GM12878 (cell line): ENCODE data around the gene GPR62. TPM values are rescaled to one million over a fixed set of nuclear protein-coding genes. Genes with fewer than 3 reads are reported as not detected.

Experiments
- ATAC-seq: fragments of 200-7000 bp; cut with Tn5 transposase; 3 replicates; pipeline ENCODE4 v1.9.1; 2020; ENCODE audit warnings: mild to moderate bottlenecking, moderate library complexity
- BruUV-seq: library from RNA; stranded (reverse); fragments of 400-500 nt; replicated peaks from 2 replicates; lab custom pipeline; 2021; lab: Mats Ljungman, UMichigan
- CTCF ChIA-PET: fragments of 300-600 bp; sonication (Branson Sonifier 250); formaldehyde crosslinking; extraction: SDS; loops from one replicate; lab custom pipeline; 2021; ENCODE audit warnings: inconsistent platforms; lab: Yijun Ruan, JAX
- POLR2A ChIA-PET: fragments of 350-600 bp; formaldehyde crosslinking; extraction: SDS; loops from one replicate; lab custom pipeline; 2021; ENCODE audit warnings: inconsistent platforms; lab: Charles Lee
- RAD21 ChIA-PET: fragments of 300-600 bp; sonication (Branson Sonifier 250); formaldehyde crosslinking; loops from one replicate; lab custom pipeline; 2023; ENCODE audit warnings: antibody characterized with exemption; ENCODE audit not compliant: unreplicated experiment; lab: Charles Lee
- SMC1A ChIA-PET: fragments of 300-600 bp; sonication (Branson Sonifier 250); formaldehyde crosslinking; loops from one replicate; lab custom pipeline; 2023; ENCODE audit not compliant: unreplicated experiment, uncharacterized antibody; lab: Charles Lee
- DNase-seq: peaks from one replicate; pipeline ENCODE4 v3.0.0-alpha.2; 2011; ENCODE audit warnings: low read depth, low spot score
- FAIRE-seq: peaks from 3 replicates; lab custom pipeline; 2011; peaks lifted over from hg19 to GRCh38; lab: Jason Lieb, UNC
- H2AFZ ChIP-seq: 2 replicates; pipeline ENCODE4 v1.6.0; 2011; ENCODE audit warnings: low read depth, low read length, control low read depth; ENCODE audit not compliant: control insufficient read depth
- H3K27ac ChIP-seq: 2 replicates; pipeline ENCODE4 v1.5.1; 2011; ENCODE audit warnings: control low read depth; ENCODE audit not compliant: control insufficient read depth, insufficient read depth
- H3K27me3 ChIP-seq, 2 experiments: replicated peaks in 1 of 2; 2 replicates each; pipeline versions ENCODE4 v1.6.0 to v1.6.1; 2011; ENCODE audit warnings: low read length in 1 of 2; ENCODE audit not compliant: control insufficient read depth in 2 of 2, insufficient read depth in 2 of 2
- H3K36me3 ChIP-seq, 2 experiments: 2 replicates each; pipeline ENCODE4 v1.5.1; 2011; ENCODE audit warnings: low read length in 1 of 2; ENCODE audit not compliant: control insufficient read depth in 2 of 2, insufficient read depth in 2 of 2
- H3K4me1 ChIP-seq: 2 replicates; pipeline ENCODE4 v1.6.1; 2011; ENCODE audit warnings: mild to moderate bottlenecking, low read length, moderate library complexity, mixed read lengths; ENCODE audit not compliant: control insufficient read depth, insufficient read depth
- H3K4me2 ChIP-seq: 2 replicates; pipeline ENCODE4 v1.6.0; 2011; ENCODE audit warnings: control low read depth; ENCODE audit not compliant: control insufficient read depth, insufficient read depth
- H3K4me3 ChIP-seq: fragments of 200-600 bp; sonication (generic); 2 replicates; pipeline ENCODE4 v1.5.1; 2016
- H3K79me2 ChIP-seq: 2 replicates; pipeline ENCODE4 v1.6.0; 2011; ENCODE audit warnings: low read length; ENCODE audit not compliant: control insufficient read depth, insufficient read depth
- H3K9ac ChIP-seq: 2 replicates; pipeline ENCODE4 v1.8.0; 2011; ENCODE audit warnings: low read length, control low read depth, mixed read lengths; ENCODE audit not compliant: control insufficient read depth, insufficient read depth
- H3K9me3 ChIP-seq: replicated peaks from 3 replicates; pipeline ENCODE4 v1.5.1; 2011; ENCODE audit warnings: mild to moderate bottlenecking, low read length; ENCODE audit not compliant: control insufficient read depth, insufficient read depth
- H4K20me1 ChIP-seq: 2 replicates; pipeline ENCODE4 v1.6.0; 2011; ENCODE audit not compliant: control insufficient read depth, insufficient read depth
- EGR1 ChIP-seq, 2 experiments: IDR thresholded peaks; 1 replicate in 1 of 2; 2 replicates in 1 of 2; pipeline ENCODE4 v1.6.1; 2011 to 2012; ENCODE audit warnings: low read depth in 2 of 2, low read length in 2 of 2, borderline replicate concordance in 1 of 2, mild to moderate bottlenecking in 1 of 2, moderate library complexity in 1 of 2
- HSF1 ChIP-seq: fragments of 150-350 bp; IDR thresholded peaks from 2 replicates; pipeline ENCODE4 v1.6.1; 2014; ENCODE audit warnings: mild to moderate bottlenecking, low read depth, low read length
- KLF5 ChIP-seq: fragments of 450-650 bp; IDR thresholded peaks from 2 replicates; pipeline ENCODE4 v1.6.1; 2014; ENCODE audit warnings: mild to moderate bottlenecking; ENCODE audit not compliant: partially characterized antibody
- MEF2A ChIP-seq: IDR thresholded peaks from 2 replicates; pipeline ENCODE4 v1.6.1; 2011; ENCODE audit warnings: low read depth, mild to moderate bottlenecking, low read length, moderate library complexity; ENCODE audit not compliant: insufficient read depth
- NFXL1 ChIP-seq: fragments of 450-650 bp; IDR thresholded peaks from 2 replicates; pipeline ENCODE4 v1.6.1; 2017; ENCODE audit warnings: antibody characterized with exemption, mild to moderate bottlenecking, borderline replicate concordance
- PRDM15 ChIP-seq: fragments of 450-650 bp; formaldehyde crosslinking; IDR thresholded peaks from 2 replicates; pipeline ENCODE4 v1.4.0; 2020; ENCODE audit warnings: mild to moderate bottlenecking, moderate library complexity
- RELA ChIP-seq: fragments of 450-650 bp; IDR thresholded peaks from 2 replicates; pipeline ENCODE4 v1.8.0; 2014; ENCODE audit warnings: borderline replicate concordance; ENCODE audit not compliant: partially characterized antibody
- RFX5 ChIP-seq: IDR thresholded peaks from 2 replicates; pipeline ENCODE4 v1.6.1; 2011; ENCODE audit warnings: low read depth, low read length, improper control_type of control experiment
- WGBS: methylation state at CpG from one replicate; pipeline ENCODE4 v1.1.6; 2016; ENCODE audit warnings: low lambda C conversion rate; ENCODE audit not compliant: insufficient replicate concordance, insufficient coverage; ENCODE audit errors: missing lambda C conversion rate; 5-methylcytosine and 5-hydroxymethylcytosine counted together
- in situ Hi-C: fragments of 300-500 bp; cut with MboI; formaldehyde crosslinking; loops from 9 replicates; pipeline ENCODE4 v1.14.3; 2018; ENCODE audit warnings: mixed read lengths
- intact Hi-C: fragments of 100-400 bp; cut with micrococcal nuclease; formaldehyde crosslinking; loops from one replicate; pipeline ENCODE4 v1.14.2; 2022; ENCODE audit not compliant: unreplicated experiment
- polyA plus RNA-seq, 11 experiments: library from polyadenylated mRNA; depleted of rRNA in 4 of 11; unstranded in 6 of 11; stranded (reverse) in 5 of 11; fragments of >200 nt; fragmentation: Nextera tagmentation in 4 of 11; fragmentation: Illumina TruSeq in 1 of 11; extraction: Ambion mirVana in 4 of 11; extraction: Trizol in 1 of 11; gene quantifications; 1 replicate in 1 of 11; 2 replicates in 10 of 11; pipeline versions ENCODE4 v1.2.1 to v1.2.3, GENCODE V29; 2011 to 2016; ENCODE audit warnings: inconsistent platforms in 2 of 11, missing spikeins in 2 of 11, low read depth in 1 of 11
- total RNA-seq, 4 experiments: library from RNA; depleted of rRNA in 3 of 4; stranded (reverse); fragments of >200 nt in 3 of 4; fragmentation: Illumina TruSeq in 1 of 4; extraction: Trizol in 1 of 4; gene quantifications; 2 replicates each; pipeline versions ENCODE4 v1.2.1 to v1.2.3, GENCODE V29; 2013 to 2021
- TF ChIP-seq, protein P1 (sequence below): IDR thresholded peaks from 2 replicates; pipeline ENCODE4 v1.6.1; 2011; ENCODE audit warnings: borderline replicate concordance, low read depth, mild to moderate bottlenecking, moderate library complexity, mixed read lengths, low read length; ENCODE audit not compliant: insufficient read depth; ENCODE audit errors: extremely low read length

The GPR62 gene
- total and polyA plus RNA-seq, 10 of the 15 experiments (the other 5 are each of a cell fraction or from before 2014, with no cell fraction given) = not detected

GRCh38 chr3:51937014-51937413, 18.2 kb upstream of the GPR62 start:
- intact Hi-C loops (no loop called here), in situ Hi-C loops (no loop called here)
- POLR2A ChIA-PET = no interaction called here
- Histone ChIP-seq H3K27me3 (no peaks in the 10 kb centered on the region), H2AFZ (no peak overlapping the region), H3K9ac (no peak overlapping the region), H3K36me3 (peaks cover 15 to 40% of the 10 kb centered on the region in 2 experiments), H4K20me1 (no peaks in the 10 kb centered on the region), H3K9me3 (no peaks in the 10 kb centered on the region), H3K4me3 (no peak overlapping the region), H3K4me1 (no peaks in the 10 kb centered on the region; the same call in 1 of the 2 replicates), H3K4me2 (no peak overlapping the region), H3K79me2 (peaks cover 27% of the 10 kb centered on the region), H3K27ac (no peak overlapping the region)
- RAD21 ChIA-PET = no interaction called here
- no peak for DNase-seq
- 92% methylated on average over 9 of the region's 9 CpGs for WGBS
- CTCF ChIA-PET = no interaction called here
- SMC1A ChIA-PET = no interaction called here
- FAIRE-seq = no peak
- TF ChIP-seq NFXL1 (no peak), EGR1 (IDR thresholded peaks at IDR 0.05; ENCODE audit: borderline replicate concordance in 1 of 2, low read depth in 2 of 2, low read length in 2 of 2) (no peak)
- BruUV-seq = no TSS peak
- no peak for ATAC-seq

GRCh38 chr3:51937611-51938450, 17.4 kb upstream of the GPR62 start:
- ChIA-PET SMC1A (no interaction called here), CTCF (interaction anchor here (0.6 kb wide), 1 partner anchor 98 kb away, joined by 4 read pairs; no protein-coding TSS in a partner anchor), POLR2A (no interaction called here), RAD21 (no interaction called here)
- Histone ChIP-seq H3K36me3 (peaks cover 15 to 37% of the 10 kb centered on the region in 2 experiments; a peak in 3 of 4 replicates), H3K4me3 (no peak overlapping the region), H3K9ac (no peak overlapping the region), H3K79me2 (peaks cover 32% of the 10 kb centered on the region), H3K27me3 (no peaks in the 10 kb centered on the region), H4K20me1 (no peaks in the 10 kb centered on the region), H3K4me1 (peaks cover 5% of the 10 kb centered on the region), H3K4me2 (no peak overlapping the region), H2AFZ (no peak overlapping the region), H3K27ac (no peak overlapping the region), H3K9me3 (no peaks in the 10 kb centered on the region)
- in situ Hi-C loops (no loop called here), intact Hi-C loops (no loop called here)
- TF ChIP-seq RELA (no peak), KLF5 (no peak), MEF2A (no peak), PRDM15 (no peak), RFX5 (no peak), HSF1 (no peak)
- TF ChIP-seq, protein P1, sequence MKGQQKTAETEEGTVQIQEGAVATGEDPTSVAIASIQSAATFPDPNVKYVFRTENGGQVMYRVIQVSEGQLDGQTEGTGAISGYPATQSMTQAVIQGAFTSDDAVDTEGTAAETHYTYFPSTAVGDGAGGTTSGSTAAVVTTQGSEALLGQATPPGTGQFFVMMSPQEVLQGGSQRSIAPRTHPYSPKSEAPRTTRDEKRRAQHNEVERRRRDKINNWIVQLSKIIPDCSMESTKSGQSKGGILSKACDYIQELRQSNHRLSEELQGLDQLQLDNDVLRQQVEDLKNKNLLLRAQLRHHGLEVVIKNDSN = no peak
- ATAC-seq (no peak), DNase-seq (no peak), FAIRE-seq (no peak)
- WGBS = 91% methylated on average over 12 of the region's 13 CpGs
- no TSS peak for BruUV-seq
